Thymus (tissue), 11 donors: Measurements from ENCODE around the gene CPAMD8. TPM values are rescaled to one million over a fixed set of nuclear protein-coding genes. Genes with fewer than 3 reads are reported as not detected.

ENCODE experiments used
- DNase-seq, 9 donors: peaks; one replicate each; pipeline ENCODE4 v3.0.0-alpha.2; 2013; ENCODE audit warnings: low spot score in 9 of 9, low read depth in 6 of 9, missing footprints in 1 of 9
- H3K27ac ChIP-seq, 2 donors: one replicate each; pipeline ENCODE4 v1.5.1; 2013; ENCODE audit warnings: control low read depth in 1 of 2, low read depth in 1 of 2, low read length in 1 of 2, mild to moderate bottlenecking in 1 of 2, moderate library complexity in 1 of 2
- H3K27me3 ChIP-seq, 2 donors: one replicate each; pipeline ENCODE4 v1.5.1; 2013; ENCODE audit warnings: low read length in 1 of 2; ENCODE audit not compliant: control insufficient read depth in 2 of 2, insufficient read depth in 1 of 2
- H3K36me3 ChIP-seq, 2 donors: one replicate each; pipeline ENCODE4 v1.5.1; 2013; ENCODE audit warnings: low read length in 1 of 2, mild to moderate bottlenecking in 1 of 2, moderate library complexity in 1 of 2; ENCODE audit not compliant: control insufficient read depth in 2 of 2, insufficient read depth in 2 of 2
- H3K4me1 ChIP-seq, 2 donors: one replicate each; pipeline ENCODE4 v1.5.1; 2013; ENCODE audit warnings: low read length in 2 of 2; ENCODE audit not compliant: control insufficient read depth in 2 of 2, insufficient read depth in 2 of 2
- H3K4me3 ChIP-seq, 2 donors: one replicate each; pipeline ENCODE4 v1.5.1; 2013; ENCODE audit warnings: low read length in 2 of 2, control low read depth in 1 of 2, mild to moderate bottlenecking in 1 of 2
- H3K9me3 ChIP-seq, 2 donors: one replicate each; pipeline ENCODE4 v1.5.1; 2013; ENCODE audit warnings: low read length in 1 of 2, mild to moderate bottlenecking in 1 of 2; ENCODE audit not compliant: control insufficient read depth in 2 of 2, insufficient read depth in 1 of 2
- WGBS: extraction: QIAGEN DNeasy Blood & Tissue Kit; methylation state at CpG from one replicate; pipeline ENCODE4 v1.1.7; 2013; 5-methylcytosine and 5-hydroxymethylcytosine counted together
- polyA plus RNA-seq: library from polyadenylated mRNA; stranded (reverse); fragments of 200-250 nt; gene quantifications from one replicate; pipeline ENCODE4 v1.2.3, GENCODE V29; 2013
- total RNA-seq: library from RNA; stranded (reverse); fragments of 120-200 nt; gene quantifications from one replicate; pipeline ENCODE4 v1.2.4, GENCODE V29; 2013
- donor health status: healthy.

Gene CPAMD8
- total and polyA plus RNA-seq, 2 donors, result 12.3 to 17.3 TPM

- Histone ChIP-seq H3K27ac (no peak overlapping the region), H3K9me3 (no peaks in the 10 kb centered on the region), H3K27me3 (no peaks in the 10 kb centered on the region), H3K4me3 (no peak overlapping the region), H3K36me3 (peaks cover 49 to 69% of the 10 kb centered on the region in 2 donors), H3K4me1 (no peaks in the 10 kb centered on the region)
- DNase-seq, result no peak
- WGBS, result 95% methylated on average over 6 of the region's 6 CpGs
These were observed 179.2 kb downstream of the CPAMD8 start for GRCh38 chr19:16847430-16847829.

- peaks cover 49 to 72% of the 10 kb centered on the region in 2 donors for H3K36me3 ChIP-seq
- H3K9me3 ChIP-seq, result no peaks in the 10 kb centered on the region
- 97% methylated on average over 16 of the region's 16 CpGs for WGBS
- H3K4me3 ChIP-seq, result no peak overlapping the region
- H3K27ac ChIP-seq, result no peak overlapping the region
- H3K4me1 ChIP-seq, result no peaks in the 10 kb centered on the region
- H3K27me3 ChIP-seq, result no peaks in the 10 kb centered on the region
- no peak for DNase-seq
These were observed 179.7 kb downstream of the CPAMD8 start for GRCh38 chr19:16846901-16847300.

Other genes with a start within 250 kb of the CPAMD8 start
- 6.4 TPM for gene SIN3B, start 197.4 kb downstream of the CPAMD8 start, total RNA-seq
- 32.8 TPM for gene SIN3B, start 197.4 kb downstream of the CPAMD8 start, polyA plus RNA-seq
- 0.19 TPM for gene F2RL3, start 137.8 kb downstream of the CPAMD8 start, total RNA-seq
- 1.9 TPM for gene F2RL3, start 137.8 kb downstream of the CPAMD8 start, polyA plus RNA-seq
- 12.8 TPM for gene HAUS8, start 48.6 kb upstream of the CPAMD8 start, total RNA-seq
- 19.5 TPM for gene HAUS8, start 48.6 kb upstream of the CPAMD8 start, polyA plus RNA-seq
- gene MYO9B, start 49.0 kb upstream of the CPAMD8 start, total RNA-seq, result 28.2 TPM
- 103 TPM for gene MYO9B, start 49.0 kb upstream of the CPAMD8 start, polyA plus RNA-seq
- gene USE1, start 188.5 kb upstream of the CPAMD8 start, total RNA-seq, result 21.3 TPM
- gene USE1, start 188.5 kb upstream of the CPAMD8 start, polyA plus RNA-seq, result 52.9 TPM
- 6.2 TPM for gene OCEL1, start 199.4 kb upstream of the CPAMD8 start, total RNA-seq
- gene OCEL1, start 199.4 kb upstream of the CPAMD8 start, polyA plus RNA-seq, result 24.8 TPM
- 9.4 TPM for gene NR2F6, start 219.1 kb upstream of the CPAMD8 start, total RNA-seq
- gene NR2F6, start 219.1 kb upstream of the CPAMD8 start, polyA plus RNA-seq, result 15.0 TPM
- 0.76 TPM for gene USHBP1, start 237.9 kb upstream of the CPAMD8 start, total RNA-seq
- 4.4 TPM for gene USHBP1, start 237.9 kb upstream of the CPAMD8 start, polyA plus RNA-seq
- gene BABAM1, start 240.6 kb upstream of the CPAMD8 start, total RNA-seq, result 97.0 TPM
- gene BABAM1, start 240.6 kb upstream of the CPAMD8 start, polyA plus RNA-seq, result 94.4 TPM